ENCODE results near the gene MRPS25. TPM values are rescaled to one million over a fixed set of nuclear protein-coding genes. Genes with fewer than 3 reads are reported as not detected.

The MRPS25 gene
- total and polyA plus RNA-seq, 7 donors, result 25.8 to 86.1 (median 44.5) TPM

DNA sequence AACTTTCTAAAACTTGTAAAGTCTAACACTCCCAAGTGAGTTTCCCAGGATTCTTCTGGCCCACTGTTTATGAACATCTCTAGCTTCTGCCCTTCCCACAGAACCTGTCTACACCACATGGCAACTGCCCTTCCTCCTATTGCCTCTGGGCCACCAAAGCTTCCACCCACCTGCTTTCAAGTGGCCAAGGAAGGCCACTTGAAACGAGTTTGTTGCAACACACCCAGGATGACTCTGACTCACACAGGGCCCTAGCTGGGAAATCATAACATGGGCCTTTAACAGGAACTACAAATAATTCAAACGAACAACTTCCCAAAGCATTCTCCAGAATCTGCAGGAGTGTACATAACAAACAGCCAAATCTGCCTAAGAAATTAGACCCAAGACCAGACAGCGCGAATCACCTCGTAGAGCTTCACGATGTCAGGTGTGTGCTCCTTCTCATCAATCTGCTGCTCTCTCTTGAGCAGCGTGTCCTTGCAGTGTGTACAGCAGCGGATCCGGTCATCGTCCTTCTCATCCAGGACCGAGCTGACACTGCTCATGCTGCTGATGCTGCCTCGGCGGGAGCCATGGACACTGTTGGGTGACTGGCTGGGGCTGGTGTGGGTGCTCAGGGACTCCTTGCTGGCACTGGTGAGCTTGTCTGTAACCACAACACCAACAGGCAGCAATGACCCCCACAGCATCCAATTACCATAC lies 17.0 kb upstream of the MRPS25 start:
- WGBS, 2 donors, result 93 to 95% methylated on average over 13 of the region's 13 CpGs
- Histone ChIP-seq H3K4me1 (no peaks in the 10 kb centered on the region), H3K36me3 (peaks cover 50 to 99% (median 78%) of the 10 kb centered on the region in 4 donors), H3K27ac (no peak overlapping the region), H3K27me3 (no peaks in the 10 kb centered on the region), H3K4me3 (no peak overlapping the region), H3K9me3 (no peaks in the 10 kb centered on the region)
- TF ChIP-seq POLR2AphosphoS5 (IDR thresholded peaks at IDR 0.05), result no peak
- TF ChIP-seq, protein P1, sequence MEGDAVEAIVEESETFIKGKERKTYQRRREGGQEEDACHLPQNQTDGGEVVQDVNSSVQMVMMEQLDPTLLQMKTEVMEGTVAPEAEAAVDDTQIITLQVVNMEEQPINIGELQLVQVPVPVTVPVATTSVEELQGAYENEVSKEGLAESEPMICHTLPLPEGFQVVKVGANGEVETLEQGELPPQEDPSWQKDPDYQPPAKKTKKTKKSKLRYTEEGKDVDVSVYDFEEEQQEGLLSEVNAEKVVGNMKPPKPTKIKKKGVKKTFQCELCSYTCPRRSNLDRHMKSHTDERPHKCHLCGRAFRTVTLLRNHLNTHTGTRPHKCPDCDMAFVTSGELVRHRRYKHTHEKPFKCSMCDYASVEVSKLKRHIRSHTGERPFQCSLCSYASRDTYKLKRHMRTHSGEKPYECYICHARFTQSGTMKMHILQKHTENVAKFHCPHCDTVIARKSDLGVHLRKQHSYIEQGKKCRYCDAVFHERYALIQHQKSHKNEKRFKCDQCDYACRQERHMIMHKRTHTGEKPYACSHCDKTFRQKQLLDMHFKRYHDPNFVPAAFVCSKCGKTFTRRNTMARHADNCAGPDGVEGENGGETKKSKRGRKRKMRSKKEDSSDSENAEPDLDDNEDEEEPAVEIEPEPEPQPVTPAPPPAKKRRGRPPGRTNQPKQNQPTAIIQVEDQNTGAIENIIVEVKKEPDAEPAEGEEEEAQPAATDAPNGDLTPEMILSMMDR (IDR thresholded peaks at IDR 0.05), result no peak
- TF ChIP-seq EP300 (IDR thresholded peaks at IDR 0.05), result no peak
- no peak for TF ChIP-seq POLR2A (IDR thresholded peaks at IDR 0.05)
- no peak for DNase-seq
- intact Hi-C loops (cut with DNase I), result no loop called here

DNA sequence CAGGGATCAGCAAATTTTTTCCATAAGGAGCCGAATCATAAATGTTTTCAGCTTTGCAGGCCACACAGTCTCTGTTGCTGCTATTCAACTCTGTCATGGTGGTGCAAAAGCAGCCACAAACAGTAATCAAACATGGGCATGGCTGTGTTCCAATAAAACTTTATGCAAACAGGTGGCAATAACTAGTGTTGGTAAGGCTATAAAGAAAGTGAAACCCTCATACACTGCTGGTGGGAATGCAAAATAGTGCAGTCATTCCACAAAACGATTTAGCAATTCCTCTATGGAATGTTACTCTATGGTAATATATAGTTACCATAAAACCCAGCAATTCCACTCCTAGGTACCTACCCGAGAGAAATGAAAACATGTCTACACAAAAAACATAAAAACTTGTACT lies 14.0 kb upstream of the MRPS25 start:
- Histone ChIP-seq H3K9me3 (no peaks in the 10 kb centered on the region), H3K4me3 (no peak overlapping the region), H3K4me1 (no peaks in the 10 kb centered on the region), H3K27ac (no peak overlapping the region), H3K36me3 (peaks cover 60 to 100% (median 81%) of the 10 kb centered on the region in 4 donors), H3K27me3 (no peaks in the 10 kb centered on the region)
- TF ChIP-seq POLR2A (IDR thresholded peaks at IDR 0.05), result no peak
- no peak for TF ChIP-seq POLR2AphosphoS5 (IDR thresholded peaks at IDR 0.05)
- no peak for TF ChIP-seq EP300 (IDR thresholded peaks at IDR 0.05)
- TF ChIP-seq, protein P1 (IDR thresholded peaks at IDR 0.05), result no peak
- no peak for DNase-seq
- WGBS, 2 donors, result 67 to 80% methylated on average over 3 of the region's 3 CpGs
- intact Hi-C loops (cut with DNase I), result no loop called here

DNA sequence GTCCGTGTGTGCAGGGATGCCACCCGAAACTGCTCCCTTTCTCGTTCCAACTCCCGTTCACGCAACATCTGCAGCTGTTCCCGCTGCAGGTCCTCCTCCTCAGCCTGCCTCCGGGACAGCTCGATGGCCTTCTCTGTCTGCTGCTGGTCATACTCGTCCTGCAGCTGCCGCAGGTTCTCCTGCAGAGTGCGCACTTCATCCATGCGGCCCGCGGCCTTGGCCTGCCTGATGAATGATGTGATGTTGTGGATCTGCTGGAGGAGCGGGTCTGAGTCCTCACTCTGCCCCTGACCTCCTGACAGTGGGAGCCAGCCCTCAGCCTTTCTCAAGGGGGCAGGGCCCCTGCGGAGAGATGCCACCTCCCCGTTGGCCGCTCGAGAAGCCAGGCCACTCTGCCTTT lies 9.4 kb upstream of the MRPS25 start:
- TF ChIP-seq, protein P1 (IDR thresholded peaks at IDR 0.05), result no peak
- no peak for TF ChIP-seq POLR2AphosphoS5 (IDR thresholded peaks at IDR 0.05)
- no peak for TF ChIP-seq POLR2A (IDR thresholded peaks at IDR 0.05)
- TF ChIP-seq EP300 (IDR thresholded peaks at IDR 0.05), result no peak
- DNase-seq, result no peak
- 96 to 97% methylated on average over 19 of the region's 19 CpGs for WGBS, 2 donors
- intact Hi-C loops (cut with DNase I), result no loop called here
- no peak overlapping the region for H3K27ac ChIP-seq
- H3K36me3 ChIP-seq, result peaks cover 41 to 95% (median 55%) of the 10 kb centered on the region in 4 donors
- H3K4me3 ChIP-seq, result no peak overlapping the region
- no peaks in the 10 kb centered on the region for H3K4me1 ChIP-seq
- H3K27me3 ChIP-seq, result no peaks in the 10 kb centered on the region
- H3K9me3 ChIP-seq, result no peaks in the 10 kb centered on the region

DNA sequence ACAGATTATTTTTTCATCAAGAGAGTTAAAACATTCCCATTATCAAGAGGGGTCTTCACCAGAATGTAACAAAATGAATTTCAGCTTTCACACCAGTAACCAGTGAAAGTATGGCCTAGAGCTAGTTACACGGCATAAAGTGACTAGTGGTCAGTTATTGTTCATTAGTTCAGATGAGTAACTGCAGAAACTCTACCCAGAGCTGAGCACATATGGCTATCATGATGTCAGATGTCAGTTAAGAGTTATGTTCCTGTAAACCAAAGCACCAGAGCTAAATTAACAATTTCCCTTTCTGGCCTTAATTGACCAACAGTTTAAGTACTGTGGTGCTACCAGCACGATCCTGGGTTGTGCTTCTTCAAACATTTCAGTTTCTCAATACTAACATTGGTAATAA lies 6.6 kb upstream of the MRPS25 start:
- DNase-seq, result no peak
- peaks cover 31 to 67% (median 35%) of the 10 kb centered on the region in 4 donors for H3K36me3 ChIP-seq
- no peaks in the 10 kb centered on the region for H3K9me3 ChIP-seq
- no peaks in the 10 kb centered on the region for H3K27me3 ChIP-seq
- no peak overlapping the region for H3K4me3 ChIP-seq
- TF ChIP-seq POLR2AphosphoS5 (IDR thresholded peaks at IDR 0.05) (no peak), EP300 (IDR thresholded peaks at IDR 0.05) (no peak), POLR2A (IDR thresholded peaks at IDR 0.05) (no peak)
- TF ChIP-seq, protein P1 (IDR thresholded peaks at IDR 0.05), result no peak
- intact Hi-C loops (cut with DNase I), result no loop called here
- 75 to 85% methylated on average over 2 of the region's 2 CpGs for WGBS, 2 donors
- no peaks in the 10 kb centered on the region for H3K4me1 ChIP-seq
- no peak overlapping the region for H3K27ac ChIP-seq
